ENCODE data around the gene RHOD.

GRCh38 chr11:67059671-67060070 is 3.0 kb downstream of the RHOD start:
- TF ChIP-seq EZH2 (IDR thresholded peaks at IDR 0.05; ENCODE audit: low read length, unreplicated experiment): no peak
- no peak for TF ChIP-seq CTCF (conservative IDR thresholded peaks at IDR 0.05; ENCODE audit: low read depth, low read length)
- TF ChIP-seq EZH2phosphoT487 (IDR thresholded peaks at IDR 0.05; ENCODE audit: borderline replicate concordance, low read length): no peak
